ENCODE results near the gene BAK1.
"Not testable (repeated sequence)": the region's sequence is repeated elsewhere in the genome, so short reads cannot be mapped to it uniquely, and the experiment has no call there.

Gene BAK1

GRCh38 chr6:33597551-33598322 lies 17.7 kb upstream of the BAK1 start:
- H3K36me3 Mint-ChIP-seq (ENCODE audit: low read depth): no peaks in the 10 kb centered on the region
- no peak overlapping the region for H3K27ac Mint-ChIP-seq
- DNase-seq: no peak
- peaks cover 12% of the 10 kb centered on the region for H3K27me3 Mint-ChIP-seq (ENCODE audit: low read depth, poor library complexity)
- H3K4me1 Mint-ChIP-seq: peaks cover 17% of the 10 kb centered on the region
- peaks cover 5% of the 10 kb centered on the region for H3K9me3 Mint-ChIP-seq
- TF ChIP-seq CTCF (IDR thresholded peaks at IDR 0.05): no peak
- H3K4me3 Mint-ChIP-seq: no peak overlapping the region

GRCh38 chr6:33596894-33597293 lies 16.8 kb upstream of the BAK1 start:
- not testable (repeated sequence) for H3K36me3 Mint-ChIP-seq (ENCODE audit: low read depth); H3K27ac Mint-ChIP-seq; DNase-seq; H3K9me3 Mint-ChIP-seq; H3K4me3 Mint-ChIP-seq
- Mint-ChIP-seq H3K4me1 (peaks cover 25% of the 10 kb centered on the region), H3K27me3 (ENCODE audit: low read depth, poor library complexity) (peaks cover 16% of the 10 kb centered on the region)

- DNase-seq: no peak
- TF ChIP-seq CTCF (IDR thresholded peaks at IDR 0.05): no peak
- peaks cover 15% of the 10 kb centered on the region for H3K27me3 Mint-ChIP-seq (ENCODE audit: low read depth, poor library complexity)
- H3K36me3 Mint-ChIP-seq (ENCODE audit: low read depth): no peaks in the 10 kb centered on the region
- no peak overlapping the region for H3K4me3 Mint-ChIP-seq
- H3K9me3 Mint-ChIP-seq: no peaks in the 10 kb centered on the region
- peaks cover 39% of the 10 kb centered on the region for H3K4me1 Mint-ChIP-seq
- no peak overlapping the region for H3K27ac Mint-ChIP-seq
Measured at GRCh38 chr6:33595001-33595846, 15.1 kb upstream of the BAK1 start.

- TF ChIP-seq CTCF (IDR thresholded peaks at IDR 0.05): no peak
- Mint-ChIP-seq H3K27me3 (ENCODE audit: low read depth, poor library complexity) (peaks cover 20% of the 10 kb centered on the region), H3K4me1 (peaks cover 43% of the 10 kb centered on the region), H3K9me3 (no peaks in the 10 kb centered on the region), H3K27ac (no peak overlapping the region), H3K36me3 (ENCODE audit: low read depth) (no peaks in the 10 kb centered on the region), H3K4me3 (peak overlapping the region; percentile 54)
- no peak for DNase-seq
Measured at GRCh38 chr6:33593414-33593727, 13.3 kb upstream of the BAK1 start.

- Mint-ChIP-seq H3K27ac (no peak overlapping the region), H3K4me3 (peak overlapping the region; percentile 54), H3K9me3 (no peaks in the 10 kb centered on the region), H3K36me3 (ENCODE audit: low read depth) (no peaks in the 10 kb centered on the region), H3K27me3 (ENCODE audit: low read depth, poor library complexity) (peaks cover 23% of the 10 kb centered on the region), H3K4me1 (peaks cover 43% of the 10 kb centered on the region)
- no peak for TF ChIP-seq CTCF (IDR thresholded peaks at IDR 0.05)
- DNase-seq: peak; percentile 60
Measured at GRCh38 chr6:33592595-33593413, 12.7 kb upstream of the BAK1 start.

- no peak for DNase-seq
- no peaks in the 10 kb centered on the region for H3K36me3 Mint-ChIP-seq (ENCODE audit: low read depth)
- peak overlapping the region; percentile 18 for H3K4me3 Mint-ChIP-seq
- no peaks in the 10 kb centered on the region for H3K9me3 Mint-ChIP-seq
- H3K27ac Mint-ChIP-seq: no peak overlapping the region
- H3K27me3 Mint-ChIP-seq (ENCODE audit: low read depth, poor library complexity): peaks cover 21% of the 10 kb centered on the region
- peaks cover 43% of the 10 kb centered on the region for H3K4me1 Mint-ChIP-seq
- TF ChIP-seq CTCF (IDR thresholded peaks at IDR 0.05): no peak
Measured at GRCh38 chr6:33592280-33592594, 12.2 kb upstream of the BAK1 start.
